Posterior vena cava (tissue), 2 donors: ENCODE results near the gene TIGAR. TPM values are rescaled to one million over a fixed set of nuclear protein-coding genes. Genes with fewer than 3 reads are reported as not detected.

Source experiments
- DNase-seq: peaks from one replicate; pipeline ENCODE4 v3.0.0-alpha.2; 2020; ENCODE audit warnings: low spot score
- intact Hi-C, 2 donors: fragments of 100-400 bp; cut with DNase I; formaldehyde crosslinking; loops; one replicate each; pipeline versions ENCODE4 v1.14.1 to v1.14.2; 2022 to 2023
- total RNA-seq, 2 donors: library from RNA; stranded (reverse); fragmentation: NEBNext Ultra II Directional; extraction: Animal tissue kit (Norgen Biotek cat#: 25700); gene quantifications; one replicate each; pipeline ENCODE4 v1.2.1, GENCODE V29; 2021
- donor health status: DM: yes; HTN: yes; CAD: no.
- donor health status: DM: yes; HTN: yes; CAD: no.

TIGAR gene
- total RNA-seq, 2 donors from 2014 or later: 10.3 to 12.1 TPM

DNA sequence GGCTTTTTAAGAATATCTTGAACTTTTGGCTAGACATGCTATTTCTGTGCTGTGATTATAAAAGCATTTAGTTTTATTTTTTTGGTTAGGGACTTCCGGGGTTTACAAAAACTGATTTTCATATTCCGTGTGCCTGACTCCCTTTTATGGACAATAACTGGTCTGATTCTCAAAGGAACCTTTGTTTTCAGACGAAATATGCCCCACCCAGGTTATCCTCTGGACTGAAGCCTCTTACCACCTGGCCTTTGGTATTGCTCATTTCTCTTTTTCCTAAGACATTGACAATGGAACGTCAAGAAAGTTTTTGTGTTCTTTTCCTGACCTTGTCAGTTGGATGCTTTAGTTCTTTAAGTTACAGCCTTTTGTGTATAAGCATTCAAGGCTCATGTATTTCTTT is 10.8 kb downstream of the TIGAR start:
- DNase-seq: no peak
- intact Hi-C loops: no loop called here

DNA sequence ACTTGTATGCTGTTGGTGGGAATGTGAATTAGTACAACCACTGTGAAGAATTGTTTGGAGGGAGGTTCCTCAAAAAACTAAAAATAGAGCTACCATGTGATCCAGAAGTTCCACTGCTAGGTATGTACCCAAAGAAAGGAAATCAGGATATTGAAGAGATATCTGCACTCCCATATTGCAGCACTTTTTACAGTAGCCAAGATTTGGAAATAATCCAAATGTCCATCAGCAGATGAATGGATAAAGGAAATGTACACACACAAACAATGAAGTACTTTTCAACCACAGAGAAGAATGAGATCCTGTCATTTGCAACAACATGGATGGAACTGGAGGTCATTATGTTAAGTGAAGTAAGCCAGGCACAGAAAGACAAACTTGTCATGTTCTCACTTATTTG is 25.9 kb downstream of the TIGAR start:
- no peak for DNase-seq
- intact Hi-C loops: no loop called here

- intact Hi-C loops: loop anchor here in 1 of 2 donors (10.0 kb wide), 1 partner anchor 181 kb away; the partner anchor contains the start of gene RAD51AP1
- DNase-seq: no peak
Observed at GRCh38 chr12:4353785-4354208, 32.8 kb downstream of the TIGAR start.

DNA sequence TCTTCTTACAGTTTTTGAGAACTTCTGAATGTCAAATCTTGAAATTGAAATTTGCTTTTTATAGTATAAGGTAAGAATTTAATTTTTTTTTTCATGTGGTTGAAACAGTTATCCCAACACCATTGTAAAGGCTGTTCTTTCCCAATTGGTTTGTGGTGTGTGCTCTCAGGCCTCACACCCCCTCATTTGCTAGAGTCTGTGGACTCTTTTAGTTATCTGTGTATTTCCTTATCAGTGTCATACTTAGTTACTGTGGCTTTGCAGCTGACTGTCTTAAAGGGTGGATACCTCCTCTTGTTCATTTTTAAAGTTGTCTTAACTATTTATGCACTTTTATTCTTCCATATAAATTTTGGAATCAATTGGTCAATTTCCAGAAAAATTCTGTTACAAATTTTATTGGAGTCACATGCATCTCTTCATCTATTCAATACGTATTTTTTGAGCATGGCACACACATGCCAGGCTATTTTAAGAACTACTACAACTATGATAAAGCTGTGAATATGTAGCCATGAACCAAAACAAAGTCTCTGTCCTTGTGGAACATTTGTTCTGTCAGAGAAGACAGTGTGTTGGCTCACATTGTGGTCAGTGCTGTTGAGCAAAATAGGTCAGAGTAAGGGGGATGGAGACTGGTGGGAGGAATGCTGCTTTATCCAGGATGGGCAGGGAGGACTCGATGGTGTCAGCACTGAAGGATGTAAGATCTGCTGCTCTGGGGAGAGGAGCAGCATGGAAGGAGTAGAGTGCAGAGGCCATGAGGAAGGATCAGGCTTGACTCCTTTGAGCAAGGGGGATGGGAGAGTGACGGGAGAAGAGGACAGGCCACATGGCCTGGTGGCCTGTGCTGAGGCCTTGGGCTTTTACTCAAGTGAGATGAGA is 34.4 kb downstream of the TIGAR start:
- no peak for DNase-seq
- intact Hi-C loops: loop anchor here in 1 of 2 donors (10.0 kb wide), 1 partner anchor 179 kb away; the partner anchor contains the start of gene RAD51AP1

- DNase-seq: no peak
- intact Hi-C loops: loop anchor here in 1 of 2 donors (10.0 kb wide), 1 partner anchor 179 kb away; the partner anchor contains the start of gene RAD51AP1
Observed at GRCh38 chr12:4356041-4356327, 35.0 kb downstream of the TIGAR start.

- no peak for DNase-seq
- intact Hi-C loops: no loop called here
Observed at GRCh38 chr12:4366090-4366489, 45.1 kb downstream of the TIGAR start.

GRCh38 chr12:4369548-4369947 is 48.5 kb downstream of the TIGAR start:
- DNase-seq: no peak
- intact Hi-C loops: no loop called here

GRCh38 chr12:4370265-4370664 is 49.3 kb downstream of the TIGAR start:
- intact Hi-C loops: no loop called here
- no peak for DNase-seq

DNA sequence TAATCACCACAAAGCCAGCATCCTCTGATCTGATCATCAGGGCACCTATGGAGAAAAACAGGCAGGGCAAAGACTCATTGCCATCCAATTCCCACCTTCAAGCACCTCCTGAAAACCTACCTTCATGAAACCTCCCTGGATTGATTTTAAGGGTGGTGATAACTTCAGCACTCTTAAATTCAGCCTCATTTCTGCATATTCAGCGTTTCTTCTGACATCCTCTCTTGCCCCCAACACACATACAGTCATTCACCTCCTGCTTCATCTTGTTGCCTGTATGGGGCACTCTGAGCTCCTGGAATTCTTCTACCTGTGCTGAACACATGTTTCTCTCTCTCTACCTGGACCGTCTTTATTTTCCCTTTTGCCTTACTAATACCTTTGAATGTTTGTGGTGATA is 51.6 kb downstream of the TIGAR start:
- intact Hi-C loops: no loop called here

DNA sequence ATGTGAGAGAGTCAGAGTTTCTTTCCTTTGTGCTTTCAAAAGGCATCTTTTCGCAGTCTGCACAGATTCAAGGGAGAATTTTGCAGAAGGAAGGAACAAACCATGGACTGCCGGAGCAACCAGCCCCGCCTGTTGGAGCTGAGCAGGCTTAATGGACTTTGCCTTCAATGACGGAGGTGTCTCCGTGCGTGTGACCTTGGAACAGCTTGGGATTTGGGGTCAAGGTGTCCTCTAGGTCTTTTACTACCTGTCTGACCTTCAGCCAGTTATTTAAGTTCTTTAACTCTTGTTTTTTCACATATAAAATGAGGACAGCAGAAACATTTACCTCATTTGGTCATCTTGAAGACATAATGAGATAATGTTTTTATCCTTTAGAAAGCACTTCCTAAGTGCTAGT is 54.4 kb downstream of the TIGAR start:
- intact Hi-C loops: no loop called here
- DNase-seq: no peak

More for the DNA sequence above, 51.6 kb downstream of the TIGAR start:
- DNase-seq: no peak

DNA sequence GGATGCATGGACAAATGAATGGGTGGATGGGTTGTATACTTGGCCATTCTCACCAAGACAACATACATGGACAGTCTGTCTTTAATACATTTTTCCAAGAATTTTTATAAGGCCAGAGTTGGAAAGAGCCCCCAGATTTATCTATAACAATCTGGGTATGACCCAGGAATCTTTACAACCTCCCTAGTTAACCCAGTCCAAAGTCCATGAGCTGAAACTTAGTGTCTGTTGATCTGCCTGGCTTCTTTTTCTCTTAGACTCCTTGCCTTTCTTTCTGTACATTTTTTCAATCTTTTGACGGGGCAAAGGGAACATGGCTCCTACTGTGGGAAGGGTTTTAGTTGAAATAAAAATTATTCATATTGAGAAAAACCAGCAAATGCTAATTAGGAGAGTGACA is 57.8 kb downstream of the TIGAR start:
- intact Hi-C loops: no loop called here
- no peak for DNase-seq

GRCh38 chr12:4379405-4379804 is 58.4 kb downstream of the TIGAR start, which contains the start of gene FGF23:
FGF23 (minus strand) TSS chr12:4379712; CDS start chr12:4379582, 130 bp downstream.
- DNase-seq: no peak
- intact Hi-C loops: no loop called here

GRCh38 chr12:4380332-4380731 is 59.3 kb downstream of the TIGAR start:
- intact Hi-C loops: no loop called here

GRCh38 chr12:4383304-4383865 is 62.4 kb downstream of the TIGAR start:
- intact Hi-C loops: no loop called here
- no peak for DNase-seq

More at GRCh38 chr12:4380332-4380731, 59.3 kb downstream of the TIGAR start:
- no peak for DNase-seq

GRCh38 chr12:4386801-4387200 is 65.8 kb downstream of the TIGAR start:
- intact Hi-C loops: no loop called here
- DNase-seq: no peak

GRCh38 chr12:4387607-4388006 is 66.6 kb downstream of the TIGAR start:
- intact Hi-C loops: no loop called here
- DNase-seq: no peak

DNA sequence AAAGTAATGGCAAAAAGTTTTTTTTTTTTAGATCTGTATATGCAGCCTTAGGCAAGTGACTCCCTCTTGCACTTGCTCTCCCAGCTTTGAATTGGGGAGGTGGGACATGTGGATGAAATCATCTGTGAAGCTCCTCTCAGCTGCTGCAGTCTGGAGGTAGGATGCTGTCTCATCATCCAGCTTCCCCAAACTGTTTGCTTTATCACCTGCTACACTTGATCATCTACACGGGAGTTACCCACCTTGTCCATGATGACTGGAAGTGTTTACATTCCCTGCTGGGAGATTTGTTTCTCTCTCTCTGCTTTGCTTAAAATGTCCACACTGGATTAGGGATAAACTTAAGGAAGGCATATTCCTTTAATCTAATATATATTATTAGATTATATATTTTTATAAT is 67.0 kb downstream of the TIGAR start:
- intact Hi-C loops: no loop called here
- no peak for DNase-seq

DNA sequence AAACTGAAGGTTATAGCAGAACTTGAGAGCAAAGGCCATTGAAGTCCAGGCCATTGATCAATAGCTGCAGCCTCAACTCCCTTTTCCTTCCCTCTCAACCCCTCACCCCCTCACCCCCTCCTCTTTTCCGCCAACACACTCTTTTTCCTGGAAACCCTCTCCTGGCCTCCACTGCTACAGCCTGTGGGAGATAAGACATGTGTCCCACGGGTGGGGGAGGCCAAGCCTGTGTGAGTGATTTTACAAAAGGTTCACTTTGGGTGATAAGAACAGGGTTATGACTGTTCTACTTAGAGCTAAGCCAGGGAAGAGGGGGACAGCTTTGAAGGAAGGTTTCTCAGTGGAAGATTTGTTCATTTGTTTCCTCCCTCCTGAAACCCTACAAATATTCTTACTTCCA is 67.6 kb downstream of the TIGAR start:
- intact Hi-C loops: no loop called here
- DNase-seq: no peak

DNA sequence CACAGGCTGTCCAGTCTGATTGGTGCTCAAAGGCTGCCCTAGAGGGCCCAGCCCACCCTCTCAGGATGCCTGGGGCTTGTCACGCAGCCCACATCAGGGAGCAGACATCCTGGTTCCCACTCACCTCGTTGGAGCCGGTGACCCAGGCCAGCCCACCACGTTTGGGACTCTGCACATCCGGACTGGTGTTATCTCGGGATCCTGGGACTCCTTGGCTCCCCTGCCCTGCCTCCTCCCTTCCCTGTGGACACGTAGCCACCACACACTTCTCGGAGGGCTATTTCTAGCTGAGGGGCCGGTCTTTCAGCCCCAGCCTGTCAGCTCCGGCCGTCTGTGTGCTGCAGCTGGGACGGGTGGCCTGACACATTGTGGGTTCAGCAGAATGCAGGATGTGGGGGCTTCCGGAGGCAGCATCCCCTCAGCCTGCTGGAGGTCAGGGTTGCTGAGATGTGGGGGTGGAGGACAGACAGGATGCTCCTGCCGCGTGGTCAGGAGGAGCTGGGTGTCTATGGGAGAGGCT is 71.3 kb downstream of the TIGAR start:
- no peak for DNase-seq
- intact Hi-C loops: loop anchor here in 1 of 2 donors (1.0 kb wide), 1 partner anchor 37 kb away; no protein-coding TSS in a partner anchor

GRCh38 chr12:4393211-4393610 is 72.2 kb downstream of the TIGAR start:
- intact Hi-C loops: no loop called here

More at GRCh38 chr12:4393211-4393610, 72.2 kb downstream of the TIGAR start:
- DNase-seq: no peak
